D721Med (cell line): ENCODE results near the gene SYNGR4.
"Not testable (repeated sequence)": the region's sequence is repeated elsewhere in the genome, so short reads cannot be mapped to it uniquely, and the experiment has no call there.

Experiments used
- DNase-seq: peaks from one replicate; pipeline ENCODE4 v3.0.0; 2011; ENCODE audit warnings: low spot score; ENCODE audit not compliant: insufficient read length
- FAIRE-seq: peaks from 2 replicates; lab custom pipeline; 2011; peaks lifted over from hg19 to GRCh38; lab: Jason Lieb, UNC
- CTCF ChIP-seq: IDR thresholded peaks from 2 replicates; pipeline ENCODE4 v1.5.1; 2012; ENCODE audit warnings: mild to moderate bottlenecking, control low read depth; ENCODE audit not compliant: insufficient read depth; ENCODE audit errors: missing control alignments

SYNGR4 gene

GRCh38 chr19:48363500-48363809, 712 bp upstream of the SYNGR4 start:
- TF ChIP-seq CTCF = no peak
- DNase-seq = no peak
- FAIRE-seq = no peak

GRCh38 chr19:48364598-48365348, 606 bp downstream of the SYNGR4 start:
- no peak for TF ChIP-seq CTCF
- DNase-seq (no peak), FAIRE-seq (no peak)

- no peak for TF ChIP-seq CTCF
- FAIRE-seq = no peak
- DNase-seq = no peak
Measured at GRCh38 chr19:48365602-48366001, 1.4 kb downstream of the SYNGR4 start.

GRCh38 chr19:48367855-48368254, 3.7 kb downstream of the SYNGR4 start:
- FAIRE-seq = no peak
- DNase-seq = no peak
- no peak for TF ChIP-seq CTCF

- no peak for FAIRE-seq
- DNase-seq = no peak
- TF ChIP-seq CTCF = no peak
Measured at GRCh38 chr19:48368936-48369335, 4.8 kb downstream of the SYNGR4 start.

- no peak for DNase-seq
- FAIRE-seq = no peak
- no peak for TF ChIP-seq CTCF
Measured at GRCh38 chr19:48370955-48371354, 6.8 kb downstream of the SYNGR4 start.

- TF ChIP-seq CTCF = no peak
- DNase-seq (no peak), FAIRE-seq (no peak)
Measured at GRCh38 chr19:48371367-48371766, 7.2 kb downstream of the SYNGR4 start.

- DNase-seq, FAIRE-seq: not testable (repeated sequence)
Measured at GRCh38 chr19:48371771-48372170, 7.6 kb downstream of the SYNGR4 start.
